SK-N-SH (cell line): ENCODE data around the gene TTC17. TPM values are rescaled to one million over a fixed set of nuclear protein-coding genes. Genes with fewer than 3 reads are reported as not detected.
A peak's percentile ranks its signal among the peaks of the same experiment; 100 is the strongest.

ENCODE experiments used
- CTCF ChIA-PET: fragments of 300-600, 350-600 bp; formaldehyde crosslinking; extraction: SDS; loops from one replicate; lab custom pipeline; 2021; lab: Yijun Ruan, JAX
- POLR2A ChIA-PET: fragments of 350-600 bp; sonication (Branson Sonifier 250); formaldehyde crosslinking; extraction: SDS; loops from one replicate; lab custom pipeline; 2020; ENCODE audit warnings: antibody characterized with exemption, inconsistent platforms; lab: Yijun Ruan, JAX
- DNase-seq: peaks from one replicate; pipeline ENCODE4 v3.0.0; 2012
- H2AFZ ChIP-seq: fragments of 200-600 bp; sonication (generic); 2 replicates; pipeline ENCODE4 v1.8.1; 2016; ENCODE audit warnings: antibody characterized with exemption, mild to moderate bottlenecking, low read depth
- H3F3A ChIP-seq: fragments of 200-600 bp; sonication (generic); replicated peaks from 2 replicates; pipeline ENCODE3; 2016; ENCODE audit warnings: antibody characterized with exemption, mild to moderate bottlenecking; ENCODE audit not compliant: insufficient read depth
- H3K27ac ChIP-seq, 2 experiments: fragments of 200-500 bp in 1 of 2; fragments of 200-600 bp in 1 of 2; sonication (Bioruptor generic) in 1 of 2; sonication (generic), shearing (Covaris generic) in 1 of 2; 2 replicates each; pipeline versions ENCODE4 v1.5.1 to v1.6.1; 2014 to 2016; ENCODE audit warnings: low read depth in 2 of 2, inconsistent platforms in 1 of 2, low read length in 1 of 2, mild to moderate bottlenecking in 1 of 2, mixed read lengths in 1 of 2
- H3K27me3 ChIP-seq: fragments of 200-600 bp; sonication (generic), shearing (Covaris generic); 2 replicates; pipeline ENCODE4 v1.6.1; 2016; ENCODE audit warnings: mixed run types; ENCODE audit not compliant: insufficient read depth
- H3K36me3 ChIP-seq, 2 experiments: fragments of 200-500 bp in 1 of 2; fragments of 200-600 bp in 1 of 2; sonication (Bioruptor generic) in 1 of 2; sonication (generic) in 1 of 2; replicated peaks in 1 of 2; 2 replicates each; pipeline versions ENCODE3 to v1.5.1; 2014 to 2016; ENCODE audit warnings: low read length in 1 of 2, mild to moderate bottlenecking in 1 of 2; ENCODE audit not compliant: insufficient read depth in 2 of 2, control insufficient read depth in 1 of 2
- H3K4me1 ChIP-seq, 2 experiments: fragments of 200-500 bp in 1 of 2; fragments of 200-600 bp in 1 of 2; sonication (Bioruptor generic) in 1 of 2; sonication (generic), shearing (Covaris generic) in 1 of 2; 2 replicates each; pipeline versions ENCODE4 v1.5.1 to v1.6.1; 2014 to 2016; ENCODE audit warnings: low read depth in 1 of 2, low read length in 1 of 2, mixed run types in 1 of 2; ENCODE audit not compliant: insufficient read depth in 2 of 2, control insufficient read depth in 1 of 2
- H3K4me2 ChIP-seq: fragments of 200-600 bp; sonication (generic), shearing (Covaris generic); 2 replicates; pipeline ENCODE4 v1.6.1; 2017; ENCODE audit warnings: mixed run types
- H3K4me3 ChIP-seq, 2 experiments: fragments of 200-500 bp in 1 of 2; fragments of 200-600 bp in 1 of 2; sonication (Bioruptor generic) in 1 of 2; sonication (generic), shearing (Covaris generic) in 1 of 2; 2 replicates each; pipeline versions ENCODE4 v1.5.1 to v1.8.1; 2014 to 2016; ENCODE audit warnings: low read depth in 2 of 2, inconsistent platforms in 1 of 2, low read length in 1 of 2, mild to moderate bottlenecking in 1 of 2, mixed read lengths in 1 of 2, moderate library complexity in 1 of 2
- H3K79me2 ChIP-seq: fragments of 200-600 bp; sonication (generic); 2 replicates; pipeline ENCODE4 v1.8.1; 2017; ENCODE audit warnings: mild to moderate bottlenecking; ENCODE audit not compliant: insufficient read depth
- H3K9ac ChIP-seq: fragments of 200-600 bp; sonication (generic); 2 replicates; pipeline ENCODE4 v1.6.1; 2017; ENCODE audit warnings: mixed run types
- H3K9me2 ChIP-seq: fragments of 200-600 bp; sonication (generic); 2 replicates; pipeline ENCODE4 v1.6.1; 2017; ENCODE audit warnings: mixed run types
- H3K9me3 ChIP-seq: fragments of 200-600 bp; sonication (generic); 2 replicates; pipeline ENCODE4 v1.6.1; 2017; ENCODE audit warnings: mixed run types, mild to moderate bottlenecking, moderate library complexity
- H4K20me1 ChIP-seq: fragments of 200-600 bp; sonication (generic); 2 replicates; pipeline ENCODE4 v1.6.1; 2017; ENCODE audit warnings: mild to moderate bottlenecking, mixed run types; ENCODE audit not compliant: insufficient read depth
- CTCF ChIP-seq: fragments of 200-600 bp; sonication (generic); IDR thresholded peaks from 2 replicates; pipeline ENCODE4 v1.6.1; 2017; ENCODE audit warnings: antibody characterized with exemption, mild to moderate bottlenecking, moderate library complexity
- EP300 ChIP-seq, 2 experiments: IDR thresholded peaks; 2 replicates each; pipeline versions ENCODE4 v1.4.0 to v1.6.1; 2012; ENCODE audit warnings: borderline replicate concordance in 1 of 2, low read depth in 1 of 2, low read length in 1 of 2
- FOSL2 ChIP-seq: IDR thresholded peaks from 2 replicates; pipeline ENCODE4 v1.4.0; 2012; ENCODE audit warnings: low read depth, mild to moderate bottlenecking, moderate library complexity, borderline replicate concordance
- GATA2 ChIP-seq: sonication (generic); formaldehyde crosslinking; IDR thresholded peaks from 2 replicates; pipeline ENCODE4 v1.5.0; 2020; ENCODE audit warnings: mild to moderate bottlenecking, missing genetic modification reagents
- IRF3 ChIP-seq: fragments of 150-350 bp; IDR thresholded peaks from 2 replicates; pipeline ENCODE4 v1.6.1; 2016; ENCODE audit warnings: mild to moderate bottlenecking, low read depth, low read length
- JUND ChIP-seq: IDR thresholded peaks from 2 replicates; pipeline ENCODE4 v1.4.0; 2012
- NFIC ChIP-seq: IDR thresholded peaks from 2 replicates; pipeline ENCODE4 v1.4.0; 2012; ENCODE audit warnings: borderline replicate concordance
- PBX3 ChIP-seq: IDR thresholded peaks from 2 replicates; pipeline ENCODE4; 2012
- SIN3A ChIP-seq: IDR thresholded peaks from 2 replicates; pipeline ENCODE4 v1.6.1; 2012; ENCODE audit warnings: low read depth, mild to moderate bottlenecking, low read length, moderate library complexity, borderline replicate concordance
- TAF1 ChIP-seq: IDR thresholded peaks from 2 replicates; pipeline ENCODE4 v1.6.1; 2012; ENCODE audit warnings: low read depth, mild to moderate bottlenecking, low read length, moderate library complexity, borderline replicate concordance
- YY1 ChIP-seq: IDR thresholded peaks from 2 replicates; pipeline ENCODE4 v1.4.0; 2012; ENCODE audit warnings: low read depth, mild to moderate bottlenecking
- WGBS: methylation state at CpG from one replicate; pipeline ENCODE4 v1.1.6; 2017; ENCODE audit warnings: low lambda C conversion rate; 5-methylcytosine and 5-hydroxymethylcytosine counted together
- polyA plus RNA-seq, 3 experiments: library from polyadenylated mRNA; depleted of rRNA; stranded (reverse); fragments of >200 nt; gene quantifications; 2 replicates each; pipeline ENCODE4 v1.2.3, GENCODE V29; 2012
- TF ChIP-seq, protein P1 (sequence below): fragments of 150-350 bp; IDR thresholded peaks from 2 replicates; pipeline ENCODE4 v1.6.1; 2017; ENCODE audit warnings: antibody characterized with exemption, low read length, low read depth, borderline replicate concordance
- TF ChIP-seq, protein P2 (sequence below): IDR thresholded peaks from 2 replicates; pipeline ENCODE4 v1.4.0; 2012; ENCODE audit warnings: low read depth, borderline replicate concordance
- TF ChIP-seq, protein P3 (sequence below): IDR thresholded peaks from 2 replicates; pipeline ENCODE4 v1.4.0; 2012; ENCODE audit warnings: low read depth, borderline replicate concordance

The TTC17 gene, protein sequence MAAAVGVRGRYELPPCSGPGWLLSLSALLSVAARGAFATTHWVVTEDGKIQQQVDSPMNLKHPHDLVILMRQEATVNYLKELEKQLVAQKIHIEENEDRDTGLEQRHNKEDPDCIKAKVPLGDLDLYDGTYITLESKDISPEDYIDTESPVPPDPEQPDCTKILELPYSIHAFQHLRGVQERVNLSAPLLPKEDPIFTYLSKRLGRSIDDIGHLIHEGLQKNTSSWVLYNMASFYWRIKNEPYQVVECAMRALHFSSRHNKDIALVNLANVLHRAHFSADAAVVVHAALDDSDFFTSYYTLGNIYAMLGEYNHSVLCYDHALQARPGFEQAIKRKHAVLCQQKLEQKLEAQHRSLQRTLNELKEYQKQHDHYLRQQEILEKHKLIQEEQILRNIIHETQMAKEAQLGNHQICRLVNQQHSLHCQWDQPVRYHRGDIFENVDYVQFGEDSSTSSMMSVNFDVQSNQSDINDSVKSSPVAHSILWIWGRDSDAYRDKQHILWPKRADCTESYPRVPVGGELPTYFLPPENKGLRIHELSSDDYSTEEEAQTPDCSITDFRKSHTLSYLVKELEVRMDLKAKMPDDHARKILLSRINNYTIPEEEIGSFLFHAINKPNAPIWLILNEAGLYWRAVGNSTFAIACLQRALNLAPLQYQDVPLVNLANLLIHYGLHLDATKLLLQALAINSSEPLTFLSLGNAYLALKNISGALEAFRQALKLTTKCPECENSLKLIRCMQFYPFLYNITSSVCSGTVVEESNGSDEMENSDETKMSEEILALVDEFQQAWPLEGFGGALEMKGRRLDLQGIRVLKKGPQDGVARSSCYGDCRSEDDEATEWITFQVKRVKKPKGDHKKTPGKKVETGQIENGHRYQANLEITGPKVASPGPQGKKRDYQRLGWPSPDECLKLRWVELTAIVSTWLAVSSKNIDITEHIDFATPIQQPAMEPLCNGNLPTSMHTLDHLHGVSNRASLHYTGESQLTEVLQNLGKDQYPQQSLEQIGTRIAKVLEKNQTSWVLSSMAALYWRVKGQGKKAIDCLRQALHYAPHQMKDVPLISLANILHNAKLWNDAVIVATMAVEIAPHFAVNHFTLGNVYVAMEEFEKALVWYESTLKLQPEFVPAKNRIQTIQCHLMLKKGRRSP
- polyA plus RNA-seq (2012; rRNA removed): 66.0 and 93.2 TPM in 2 replicates
- 43.7 and 52.2 TPM in 2 replicates for polyA plus RNA-seq (2012; cell fraction: cytosol; rRNA removed)
- 186 and 255 TPM in 2 replicates for polyA plus RNA-seq (2012; cell fraction: nucleus; rRNA removed)

DNA sequence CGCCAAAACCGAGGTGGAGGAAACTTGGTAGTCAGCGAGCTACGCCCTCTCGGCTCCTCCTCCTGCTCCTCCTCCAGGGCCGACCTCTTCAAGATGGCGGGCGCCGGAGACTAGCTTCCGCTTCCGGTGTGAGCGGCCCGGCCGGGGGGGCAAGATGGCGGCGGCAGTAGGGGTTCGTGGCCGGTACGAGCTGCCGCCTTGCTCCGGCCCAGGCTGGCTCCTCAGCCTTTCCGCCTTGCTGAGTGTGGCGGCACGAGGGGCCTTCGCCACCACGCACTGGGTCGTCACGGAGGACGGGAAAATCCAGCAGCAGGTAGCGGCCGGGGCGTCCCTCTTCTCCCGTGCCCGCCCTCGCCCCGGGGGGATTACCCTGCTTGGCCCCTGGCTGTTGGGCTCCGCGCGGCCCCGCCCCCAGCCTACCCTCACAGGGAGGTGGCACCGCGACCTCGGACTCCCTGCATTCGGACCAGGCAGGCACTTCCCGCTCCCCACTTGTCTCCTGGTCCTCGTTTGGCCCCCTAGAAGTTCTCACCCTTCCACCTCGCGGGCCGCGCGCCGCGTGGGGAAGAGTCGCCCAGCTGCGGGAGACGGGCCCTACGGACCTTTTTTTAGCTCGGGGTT, at the start of gene TTC17:
Gene TTC17 (plus strand): TSS at position 120 of the 621 bp plus-strand sequence. CDS start 35 bp downstream, at position 155.
- under 1% methylated on average over 17 of the region's 58 CpGs for WGBS
- TF ChIP-seq JUND (no peak), FOSL2 (no peak), NFIC (no peak), SIN3A (peak; percentile 13; the same call in 1 of the 2 replicates), PBX3 (peak; percentile 19; the same call in 1 of the 2 replicates), IRF3 (no peak), GATA2 (CRISPR knock-in tag) (no peak), EP300 (IDR thresholded peaks at IDR 0.05; ENCODE audit: borderline replicate concordance in 1 of 2, low read depth in 1 of 2, low read length in 1 of 2) (no peak), YY1 (peak; percentile 99), CTCF (no peak), TAF1 (peak; percentile 98)
- TF ChIP-seq, protein P1, sequence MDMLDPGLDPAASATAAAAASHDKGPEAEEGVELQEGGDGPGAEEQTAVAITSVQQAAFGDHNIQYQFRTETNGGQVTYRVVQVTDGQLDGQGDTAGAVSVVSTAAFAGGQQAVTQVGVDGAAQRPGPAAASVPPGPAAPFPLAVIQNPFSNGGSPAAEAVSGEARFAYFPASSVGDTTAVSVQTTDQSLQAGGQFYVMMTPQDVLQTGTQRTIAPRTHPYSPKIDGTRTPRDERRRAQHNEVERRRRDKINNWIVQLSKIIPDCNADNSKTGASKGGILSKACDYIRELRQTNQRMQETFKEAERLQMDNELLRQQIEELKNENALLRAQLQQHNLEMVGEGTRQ: no peak
- TF ChIP-seq, protein P2, sequence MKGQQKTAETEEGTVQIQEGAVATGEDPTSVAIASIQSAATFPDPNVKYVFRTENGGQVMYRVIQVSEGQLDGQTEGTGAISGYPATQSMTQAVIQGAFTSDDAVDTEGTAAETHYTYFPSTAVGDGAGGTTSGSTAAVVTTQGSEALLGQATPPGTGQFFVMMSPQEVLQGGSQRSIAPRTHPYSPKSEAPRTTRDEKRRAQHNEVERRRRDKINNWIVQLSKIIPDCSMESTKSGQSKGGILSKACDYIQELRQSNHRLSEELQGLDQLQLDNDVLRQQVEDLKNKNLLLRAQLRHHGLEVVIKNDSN: no peak
- TF ChIP-seq, protein P3, sequence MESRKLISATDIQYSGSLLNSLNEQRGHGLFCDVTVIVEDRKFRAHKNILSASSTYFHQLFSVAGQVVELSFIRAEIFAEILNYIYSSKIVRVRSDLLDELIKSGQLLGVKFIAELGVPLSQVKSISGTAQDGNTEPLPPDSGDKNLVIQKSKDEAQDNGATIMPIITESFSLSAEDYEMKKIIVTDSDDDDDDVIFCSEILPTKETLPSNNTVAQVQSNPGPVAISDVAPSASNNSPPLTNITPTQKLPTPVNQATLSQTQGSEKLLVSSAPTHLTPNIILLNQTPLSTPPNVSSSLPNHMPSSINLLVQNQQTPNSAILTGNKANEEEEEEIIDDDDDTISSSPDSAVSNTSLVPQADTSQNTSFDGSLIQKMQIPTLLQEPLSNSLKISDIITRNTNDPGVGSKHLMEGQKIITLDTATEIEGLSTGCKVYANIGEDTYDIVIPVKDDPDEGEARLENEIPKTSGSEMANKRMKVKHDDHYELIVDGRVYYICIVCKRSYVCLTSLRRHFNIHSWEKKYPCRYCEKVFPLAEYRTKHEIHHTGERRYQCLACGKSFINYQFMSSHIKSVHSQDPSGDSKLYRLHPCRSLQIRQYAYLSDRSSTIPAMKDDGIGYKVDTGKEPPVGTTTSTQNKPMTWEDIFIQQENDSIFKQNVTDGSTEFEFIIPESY: no peak

More for the DNA sequence above, at the start of gene TTC17:
- no peaks in the 10 kb centered on the region for H3K9me2 ChIP-seq
- peaks cover 0 to 5% of the 10 kb centered on the region in 2 experiments for H3K36me3 ChIP-seq
- peak within 1 kb of the TSS; percentile 87 for H3K9ac ChIP-seq
- H3K4me3 ChIP-seq: peak within 1 kb of the TSS; percentile 97 to 99
- no peaks in the 10 kb centered on the region for H3K9me3 ChIP-seq
- H3K79me2 ChIP-seq: peaks cover 51% of the 10 kb centered on the region
- H3K27me3 ChIP-seq: no peaks in the 10 kb centered on the region
- H2AFZ ChIP-seq: peak within 1 kb of the TSS; percentile 98
- ChIA-PET POLR2A (interaction anchor here (0.6 to 1.8 kb wide), 4 partner anchors 47 to 772 kb away, joined by 3 to 9 read pairs (median 3); partner anchors contain the start of gene API5), CTCF (interaction anchor here (1.0 to 2.1 kb wide), 2 partner anchors 22 to 47 kb away, joined by 3 to 11 read pairs; partner anchors contain the start of gene API5)
- H4K20me1 ChIP-seq: peaks cover 41% of the 10 kb centered on the region
- H3K4me2 ChIP-seq: peak within 1 kb of the TSS; percentile 86
- H3F3A ChIP-seq: no peaks in the 10 kb centered on the region
- peak; percentile 96 for DNase-seq
- peak within 1 kb of the TSS; percentile 75 to 93 for H3K27ac ChIP-seq
- H3K4me1 ChIP-seq: peaks cover 16 to 18% of the 10 kb centered on the region in 2 experiments; a peak in 3 of 4 replicates
